GM12873 (cell line): ENCODE results near the gene CLIP3.

Experiments used
- TF ChIP-seq, protein P1 (sequence below): IDR thresholded peaks from 2 replicates; pipeline ENCODE4 v1.5.1; 2012; ENCODE audit warnings: low read depth, mild to moderate bottlenecking, moderate library complexity, low read length, control low read depth; ENCODE audit not compliant: insufficient read depth; ENCODE audit errors: missing control alignments

Gene CLIP3

DNA sequence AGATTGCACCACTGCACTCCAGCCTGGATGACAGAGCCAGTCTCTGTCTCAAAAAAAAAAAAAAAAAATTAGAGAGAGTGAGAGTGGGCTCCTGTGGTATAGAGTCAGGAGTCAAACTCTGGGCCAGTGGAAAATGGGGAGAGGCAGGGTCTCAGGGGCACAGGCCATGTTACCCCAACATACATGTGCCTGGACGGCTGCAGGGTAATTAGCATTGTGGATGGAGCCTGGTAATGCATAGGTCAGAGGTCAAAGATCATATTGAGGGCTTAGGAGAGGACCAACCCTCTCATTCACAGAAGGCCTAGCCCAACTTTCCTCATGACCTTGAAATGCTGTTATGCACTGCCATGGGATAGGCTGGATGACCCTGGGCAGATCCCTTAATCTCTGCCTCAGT lies 7.1 kb downstream of the CLIP3 start:
- TF ChIP-seq, protein P1, sequence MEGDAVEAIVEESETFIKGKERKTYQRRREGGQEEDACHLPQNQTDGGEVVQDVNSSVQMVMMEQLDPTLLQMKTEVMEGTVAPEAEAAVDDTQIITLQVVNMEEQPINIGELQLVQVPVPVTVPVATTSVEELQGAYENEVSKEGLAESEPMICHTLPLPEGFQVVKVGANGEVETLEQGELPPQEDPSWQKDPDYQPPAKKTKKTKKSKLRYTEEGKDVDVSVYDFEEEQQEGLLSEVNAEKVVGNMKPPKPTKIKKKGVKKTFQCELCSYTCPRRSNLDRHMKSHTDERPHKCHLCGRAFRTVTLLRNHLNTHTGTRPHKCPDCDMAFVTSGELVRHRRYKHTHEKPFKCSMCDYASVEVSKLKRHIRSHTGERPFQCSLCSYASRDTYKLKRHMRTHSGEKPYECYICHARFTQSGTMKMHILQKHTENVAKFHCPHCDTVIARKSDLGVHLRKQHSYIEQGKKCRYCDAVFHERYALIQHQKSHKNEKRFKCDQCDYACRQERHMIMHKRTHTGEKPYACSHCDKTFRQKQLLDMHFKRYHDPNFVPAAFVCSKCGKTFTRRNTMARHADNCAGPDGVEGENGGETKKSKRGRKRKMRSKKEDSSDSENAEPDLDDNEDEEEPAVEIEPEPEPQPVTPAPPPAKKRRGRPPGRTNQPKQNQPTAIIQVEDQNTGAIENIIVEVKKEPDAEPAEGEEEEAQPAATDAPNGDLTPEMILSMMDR = no peak

DNA sequence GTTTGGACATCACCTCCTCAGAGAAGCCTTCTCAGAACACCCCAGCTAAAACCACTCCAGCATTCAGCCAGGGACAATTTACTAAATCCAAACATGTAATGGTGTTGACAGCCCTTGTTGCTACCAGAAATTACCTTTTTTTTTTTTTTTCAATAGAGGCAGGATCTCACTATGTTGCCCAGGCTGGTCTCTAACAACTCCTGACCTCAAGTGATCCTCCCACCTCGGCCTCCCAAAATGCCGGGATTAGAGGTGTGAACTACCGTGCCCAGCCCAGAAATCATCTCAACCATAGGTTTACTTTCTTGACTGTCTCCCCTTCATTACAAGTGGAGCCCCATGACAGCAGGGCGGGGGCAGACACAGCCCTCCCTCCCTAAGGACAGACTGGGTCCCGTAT lies 9.2 kb downstream of the CLIP3 start:
- TF ChIP-seq, protein P1 = no peak

DNA sequence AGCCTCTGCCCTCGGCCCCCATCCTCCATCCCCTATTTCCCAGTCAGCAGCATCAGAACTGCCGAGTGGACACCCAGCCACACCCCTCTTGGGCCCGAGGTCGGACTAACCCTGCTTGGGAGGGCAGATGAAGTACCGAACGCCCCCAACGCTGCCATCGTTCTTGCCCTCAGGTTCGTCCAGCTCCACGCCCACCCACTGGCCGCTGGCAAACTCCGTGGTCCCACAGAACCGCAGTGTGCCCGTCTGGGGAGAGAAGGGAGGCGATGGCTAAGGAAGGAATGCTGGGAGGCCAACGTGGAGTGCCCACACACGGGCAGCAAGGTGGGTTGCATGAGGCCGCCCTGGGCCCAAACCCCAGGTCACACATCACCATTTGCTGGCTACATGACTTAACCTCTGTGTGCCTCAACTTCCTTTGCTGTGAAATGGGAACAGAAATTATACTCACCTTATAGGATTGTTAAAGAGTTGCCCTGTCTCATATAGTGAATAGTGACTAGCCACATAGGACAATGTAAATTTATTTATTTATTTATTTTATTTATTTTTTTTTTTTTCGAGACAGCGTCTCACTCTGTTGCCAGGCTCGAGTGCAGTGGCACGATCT lies 13.5 kb downstream of the CLIP3 start:
- TF ChIP-seq, protein P1 = no peak

DNA sequence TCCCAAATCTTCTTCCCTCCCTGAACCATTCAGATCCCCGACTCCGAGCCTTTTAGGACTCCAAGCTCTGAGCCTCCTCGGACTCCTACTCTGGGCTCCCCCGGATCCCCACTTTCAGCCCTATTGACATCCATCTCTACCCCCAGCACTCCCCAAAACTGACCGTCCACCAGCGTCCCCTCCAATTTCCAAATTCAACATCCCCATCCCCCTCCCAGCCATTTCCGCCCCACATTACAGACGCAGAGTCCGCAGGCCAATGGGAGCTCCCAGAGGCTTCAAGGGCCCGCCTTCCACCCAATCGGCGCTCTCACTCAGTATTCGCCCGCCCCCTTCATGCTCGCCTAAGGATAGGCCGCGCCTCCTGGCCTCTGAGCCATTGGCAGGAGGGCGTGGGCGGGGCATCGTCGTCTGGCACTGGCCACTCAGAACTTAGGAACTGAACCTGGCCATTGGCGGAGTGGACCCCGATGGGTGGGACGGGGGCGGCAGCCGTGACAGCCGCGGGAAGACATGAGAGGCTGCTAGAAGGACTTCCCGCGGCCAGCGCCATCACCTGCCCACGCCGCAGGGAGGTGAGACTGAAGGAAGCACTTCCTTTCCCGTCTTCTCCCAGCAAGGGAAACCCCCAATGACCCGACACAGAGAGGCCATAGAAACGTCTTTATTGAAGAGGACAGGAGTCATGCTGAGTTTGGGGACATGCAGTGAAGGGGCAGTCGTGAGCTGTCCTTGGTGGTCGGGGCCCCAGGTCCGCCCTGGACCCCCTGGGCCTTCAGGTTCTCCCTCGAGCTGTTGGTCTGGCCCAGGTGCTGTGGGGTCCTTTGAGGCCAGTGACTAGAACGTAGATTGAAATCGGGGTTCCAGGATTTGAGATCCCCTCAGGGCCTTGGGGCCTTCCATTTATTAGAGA lies 18.4 kb downstream of the CLIP3 start, which contains the start of gene ALKBH6:
TSS of gene ALKBH6 (minus strand) at position 202 of the 913 bp plus-strand sequence. CDS start 816 bp downstream, outside the sequence.
- TF ChIP-seq, protein P1 = no peak

DNA sequence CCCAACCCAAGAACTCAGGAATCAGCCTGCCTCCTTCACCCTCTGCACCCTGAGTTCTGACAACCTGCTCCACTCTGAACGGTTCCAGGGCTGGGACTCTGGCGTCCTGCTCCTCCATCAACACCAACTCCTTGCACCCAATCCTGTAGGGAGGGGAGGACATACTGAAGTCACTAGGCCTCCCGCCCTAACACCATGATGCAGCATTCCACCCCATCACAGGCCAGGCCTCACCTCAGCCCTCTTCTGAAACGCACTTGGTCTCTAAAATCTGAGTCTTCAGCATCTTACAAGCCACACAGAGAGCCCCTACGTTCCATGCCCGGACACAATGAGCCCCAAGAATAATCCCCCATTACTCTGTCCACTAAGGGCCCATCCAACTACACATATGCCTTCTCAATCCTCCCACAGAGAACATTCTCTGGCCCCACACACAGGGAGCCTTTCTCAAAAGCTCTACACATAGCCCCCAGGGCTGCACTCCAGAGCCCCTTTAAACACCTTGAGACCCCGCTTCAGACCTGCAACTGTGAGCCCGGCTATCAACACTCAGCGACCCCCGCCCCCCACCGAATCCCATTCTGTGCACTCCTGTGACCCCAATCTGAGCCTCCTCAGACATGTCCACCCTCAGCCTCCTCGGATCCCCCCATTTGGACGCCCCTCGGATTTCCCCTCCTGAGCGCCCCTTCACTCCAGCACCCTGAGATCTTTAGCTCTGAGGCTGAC lies 19.2 kb downstream of the CLIP3 start:
- TF ChIP-seq, protein P1 = no peak

DNA sequence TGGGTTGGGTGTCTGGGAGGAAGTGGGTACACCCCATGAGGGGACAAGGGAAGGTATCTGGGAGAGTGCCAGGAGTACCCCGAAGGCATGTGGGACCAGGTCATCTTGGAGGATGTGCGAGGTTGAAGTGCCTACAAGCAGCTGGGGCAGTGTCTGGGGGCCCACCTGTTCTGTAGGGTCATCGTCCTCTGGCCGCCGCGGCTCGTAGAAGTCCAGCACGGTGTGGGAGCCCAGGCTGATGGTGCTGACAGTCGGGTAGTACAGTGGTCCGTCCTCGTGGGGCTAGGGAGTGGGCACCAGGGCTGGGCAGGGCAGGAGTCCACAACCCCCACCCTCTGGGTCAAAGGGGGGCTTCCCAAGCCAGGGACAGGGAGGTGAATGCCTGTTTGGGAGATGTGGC lies 22.3 kb downstream of the CLIP3 start:
- TF ChIP-seq, protein P1 = no peak
